ENCODE results near the gene STK10.
A peak's percentile ranks its signal among the peaks of the same experiment; 100 is the strongest.

The STK10 gene

DNA sequence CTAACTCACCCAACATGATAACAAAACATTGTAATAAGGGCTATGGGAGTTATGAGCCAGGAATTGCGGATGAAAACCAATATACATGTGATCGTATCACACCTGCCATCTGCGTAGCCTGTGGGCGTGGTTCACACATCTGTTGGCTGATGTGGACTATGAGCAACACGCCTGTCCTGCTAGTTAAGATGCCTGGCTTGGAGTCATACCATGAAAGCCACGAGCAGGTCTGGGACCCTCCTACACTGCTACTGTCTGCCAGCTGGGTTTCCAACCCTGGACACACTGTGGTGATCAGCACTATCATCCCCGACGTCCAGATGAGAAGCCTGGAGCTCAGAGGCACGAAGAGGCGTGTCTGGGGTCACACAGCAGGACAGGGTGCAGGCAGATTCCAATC, 40.2 kb downstream of the STK10 start:
- H3K27ac ChIP-seq, result no peak overlapping the region
- TF ChIP-seq, protein P1, sequence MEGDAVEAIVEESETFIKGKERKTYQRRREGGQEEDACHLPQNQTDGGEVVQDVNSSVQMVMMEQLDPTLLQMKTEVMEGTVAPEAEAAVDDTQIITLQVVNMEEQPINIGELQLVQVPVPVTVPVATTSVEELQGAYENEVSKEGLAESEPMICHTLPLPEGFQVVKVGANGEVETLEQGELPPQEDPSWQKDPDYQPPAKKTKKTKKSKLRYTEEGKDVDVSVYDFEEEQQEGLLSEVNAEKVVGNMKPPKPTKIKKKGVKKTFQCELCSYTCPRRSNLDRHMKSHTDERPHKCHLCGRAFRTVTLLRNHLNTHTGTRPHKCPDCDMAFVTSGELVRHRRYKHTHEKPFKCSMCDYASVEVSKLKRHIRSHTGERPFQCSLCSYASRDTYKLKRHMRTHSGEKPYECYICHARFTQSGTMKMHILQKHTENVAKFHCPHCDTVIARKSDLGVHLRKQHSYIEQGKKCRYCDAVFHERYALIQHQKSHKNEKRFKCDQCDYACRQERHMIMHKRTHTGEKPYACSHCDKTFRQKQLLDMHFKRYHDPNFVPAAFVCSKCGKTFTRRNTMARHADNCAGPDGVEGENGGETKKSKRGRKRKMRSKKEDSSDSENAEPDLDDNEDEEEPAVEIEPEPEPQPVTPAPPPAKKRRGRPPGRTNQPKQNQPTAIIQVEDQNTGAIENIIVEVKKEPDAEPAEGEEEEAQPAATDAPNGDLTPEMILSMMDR (IDR thresholded peaks at IDR 0.05), result no peak
- no peak for DNase-seq (ENCODE audit: low spot score)
- no peak overlapping the region for H3K4me3 ChIP-seq

DNA sequence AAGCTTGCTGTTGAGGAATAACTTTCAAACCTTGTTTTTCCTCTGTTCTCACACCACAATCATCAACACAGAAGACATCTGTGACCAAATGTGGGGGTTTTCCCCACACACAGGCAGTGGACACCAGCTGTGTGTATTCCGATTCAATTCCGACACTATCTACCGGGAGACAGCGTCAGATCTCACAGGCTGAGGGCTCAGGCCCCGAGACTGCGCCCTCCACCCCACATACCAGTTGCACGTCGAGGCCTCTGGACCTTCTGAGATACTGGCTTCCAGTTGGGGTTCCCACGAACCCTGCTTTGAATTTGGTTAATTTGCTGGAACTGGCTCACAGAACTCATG, 41.3 kb downstream of the STK10 start:
- TF ChIP-seq, protein P1 (IDR thresholded peaks at IDR 0.05), result no peak
- no peak for DNase-seq (ENCODE audit: low spot score)
- Histone ChIP-seq H3K27ac (no peak overlapping the region), H3K4me3 (no peak overlapping the region)

DNA sequence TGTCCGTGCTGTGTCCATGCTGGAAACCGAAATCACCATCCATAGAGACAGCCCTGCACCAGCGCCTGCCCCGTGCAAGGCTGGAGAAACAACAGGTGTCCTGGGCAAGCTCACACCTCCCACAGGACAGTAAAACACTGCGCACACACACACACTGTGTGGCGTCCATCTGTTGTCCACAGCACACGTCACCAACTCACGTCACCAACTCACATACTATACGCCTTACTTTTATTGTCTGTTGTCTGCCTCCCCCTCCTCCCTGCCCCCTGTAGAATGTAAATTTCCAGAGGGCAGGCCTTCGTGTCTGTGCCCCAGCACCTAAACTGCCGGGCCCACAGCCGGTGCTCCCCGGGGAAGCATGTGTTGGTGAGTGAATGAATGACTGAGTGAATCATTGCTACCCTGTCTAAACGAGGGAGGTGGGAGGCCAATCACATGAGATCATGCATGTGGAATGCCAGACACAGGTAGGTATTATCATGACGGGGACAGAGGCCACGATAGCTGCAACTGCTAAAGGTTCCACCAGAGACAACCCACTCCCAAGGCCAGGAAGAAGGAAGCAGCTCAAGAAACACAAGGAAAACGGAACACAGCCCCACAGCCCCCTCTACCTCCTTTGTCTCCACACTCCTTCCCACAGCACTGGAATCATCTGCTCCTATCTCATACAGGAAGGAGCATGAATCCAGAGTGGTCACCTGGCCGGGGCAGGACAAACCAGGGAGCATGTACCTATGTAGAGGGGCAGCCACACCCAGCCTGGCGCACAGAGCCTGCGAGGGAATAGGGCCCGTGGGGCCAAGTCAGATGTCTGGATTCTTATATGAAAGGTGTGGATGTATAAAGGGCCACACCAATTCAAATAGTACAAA, 41.9 kb downstream of the STK10 start:
- no peak for DNase-seq (ENCODE audit: low spot score)
- no peak overlapping the region for H3K27ac ChIP-seq
- TF ChIP-seq, protein P1 (IDR thresholded peaks at IDR 0.05), result no peak

DNA sequence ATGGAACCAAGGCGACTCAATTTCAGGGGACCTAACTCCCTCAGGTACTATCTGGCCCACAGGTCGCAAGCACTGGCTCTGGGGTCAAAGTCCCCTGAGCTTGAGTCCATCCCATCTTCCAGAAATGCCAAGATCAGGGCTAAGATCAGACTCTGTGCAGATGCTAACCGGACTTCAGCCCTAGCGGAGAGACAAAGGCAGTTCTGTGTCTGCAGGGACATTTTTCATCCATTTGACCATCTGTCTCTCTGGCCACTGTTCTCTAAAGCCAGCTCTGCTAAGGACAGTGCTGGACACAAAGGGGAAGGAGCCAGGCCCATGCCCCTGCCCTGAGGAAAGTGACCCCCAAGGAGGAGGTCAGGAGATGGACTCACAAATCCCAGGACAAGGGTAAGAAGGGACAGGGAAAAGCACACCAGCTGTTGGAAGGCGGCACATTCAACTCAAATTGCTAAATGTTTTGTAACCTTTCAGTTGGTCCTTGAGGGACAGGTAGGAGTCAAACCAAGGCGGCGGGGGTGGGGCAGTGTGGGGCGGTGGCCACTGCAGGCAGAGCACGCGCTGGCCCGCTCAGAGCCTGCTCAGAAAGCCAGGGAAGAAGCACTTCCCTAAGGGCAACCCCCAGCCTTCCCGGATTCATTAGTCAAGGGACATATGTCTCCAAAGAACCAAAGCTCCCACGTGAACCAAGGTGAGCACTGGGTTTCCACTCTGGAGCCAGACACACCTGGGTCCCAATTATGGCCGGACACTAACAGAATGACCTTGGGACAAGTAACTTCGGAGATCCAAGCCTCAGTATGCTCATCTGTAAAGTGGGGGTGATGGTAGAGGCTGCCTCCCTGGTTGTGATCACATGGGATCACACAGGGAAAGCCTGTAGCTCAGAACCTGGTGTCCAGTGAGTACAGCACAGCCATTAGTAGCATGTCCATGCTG, 42.8 kb downstream of the STK10 start:
- peak overlapping the region in 1 of 2 donors; percentile 11 for H3K27ac ChIP-seq
- DNase-seq (ENCODE audit: low spot score), result no peak
- TF ChIP-seq, protein P1 (IDR thresholded peaks at IDR 0.05), result no peak

More for the DNA sequence above, 41.9 kb downstream of the STK10 start:
- H3K4me3 ChIP-seq, result no peak overlapping the region

DNA sequence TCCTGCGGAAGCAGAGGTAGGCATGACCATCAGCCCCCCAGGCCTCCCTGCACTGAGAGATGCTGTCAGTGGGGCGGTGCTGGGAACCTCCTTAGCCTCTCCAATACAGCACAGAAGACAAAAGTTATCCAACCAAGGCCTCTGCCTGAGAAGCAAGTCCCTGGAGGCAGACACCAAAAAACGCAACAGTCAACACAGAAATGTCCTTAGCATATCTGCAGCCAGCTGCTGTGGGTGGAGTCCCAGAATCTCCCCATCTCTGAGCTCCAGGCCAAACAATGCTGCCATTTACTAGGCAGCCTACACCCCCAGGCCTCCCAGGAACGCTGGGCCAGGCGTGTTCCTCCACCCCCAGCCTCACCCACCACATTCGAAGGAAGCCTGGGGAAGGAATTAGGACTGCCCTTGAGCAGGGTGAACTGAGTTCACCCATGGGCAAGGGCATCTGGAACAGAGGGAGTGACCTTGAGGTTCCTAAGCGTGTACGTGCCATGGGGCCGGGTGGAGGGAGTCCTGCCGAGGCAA, 43.7 kb downstream of the STK10 start:
- peak overlapping the region in 1 of 2 donors; percentile 31 for H3K27ac ChIP-seq
- TF ChIP-seq, protein P1 (IDR thresholded peaks at IDR 0.05), result no peak
- DNase-seq (ENCODE audit: low spot score), result no peak

More for the DNA sequence above, 42.8 kb downstream of the STK10 start:
- H3K4me3 ChIP-seq, result no peak overlapping the region

DNA sequence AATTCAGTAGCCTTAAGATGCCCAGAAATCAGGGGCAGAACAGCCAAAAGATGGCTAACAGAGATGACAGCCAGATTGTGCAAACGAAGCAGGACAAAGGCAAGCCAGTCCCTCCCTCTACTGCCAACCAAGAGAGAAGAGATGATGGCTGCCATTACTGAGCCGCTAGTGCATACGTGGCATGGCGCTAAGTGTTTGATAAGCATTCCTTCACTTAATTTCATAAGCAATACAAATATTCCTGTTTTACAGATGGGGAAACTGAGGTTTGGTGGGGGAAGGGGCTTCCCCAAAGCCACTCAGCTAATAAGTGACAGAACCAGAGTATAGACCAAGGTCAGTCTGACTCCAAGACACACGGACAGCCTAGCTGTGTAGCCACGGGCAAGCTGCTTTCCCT, 44.1 kb downstream of the STK10 start:
- Histone ChIP-seq H3K4me3 (no peak overlapping the region), H3K27ac (peak overlapping the region in 1 of 2 donors; percentile 31)
- no peak for DNase-seq (ENCODE audit: low spot score)
- TF ChIP-seq, protein P1 (IDR thresholded peaks at IDR 0.05), result no peak

More for the DNA sequence above, 43.7 kb downstream of the STK10 start:
- H3K4me3 ChIP-seq, result no peak overlapping the region
